ENCODE data around the gene POLDIP3.
A peak's percentile ranks its signal among the peaks of the same experiment; 100 is the strongest.

POLDIP3 gene
- total RNA-seq: 0.36 to 0.88 (median 0.67) reads per million in 4 experiments

DNA sequence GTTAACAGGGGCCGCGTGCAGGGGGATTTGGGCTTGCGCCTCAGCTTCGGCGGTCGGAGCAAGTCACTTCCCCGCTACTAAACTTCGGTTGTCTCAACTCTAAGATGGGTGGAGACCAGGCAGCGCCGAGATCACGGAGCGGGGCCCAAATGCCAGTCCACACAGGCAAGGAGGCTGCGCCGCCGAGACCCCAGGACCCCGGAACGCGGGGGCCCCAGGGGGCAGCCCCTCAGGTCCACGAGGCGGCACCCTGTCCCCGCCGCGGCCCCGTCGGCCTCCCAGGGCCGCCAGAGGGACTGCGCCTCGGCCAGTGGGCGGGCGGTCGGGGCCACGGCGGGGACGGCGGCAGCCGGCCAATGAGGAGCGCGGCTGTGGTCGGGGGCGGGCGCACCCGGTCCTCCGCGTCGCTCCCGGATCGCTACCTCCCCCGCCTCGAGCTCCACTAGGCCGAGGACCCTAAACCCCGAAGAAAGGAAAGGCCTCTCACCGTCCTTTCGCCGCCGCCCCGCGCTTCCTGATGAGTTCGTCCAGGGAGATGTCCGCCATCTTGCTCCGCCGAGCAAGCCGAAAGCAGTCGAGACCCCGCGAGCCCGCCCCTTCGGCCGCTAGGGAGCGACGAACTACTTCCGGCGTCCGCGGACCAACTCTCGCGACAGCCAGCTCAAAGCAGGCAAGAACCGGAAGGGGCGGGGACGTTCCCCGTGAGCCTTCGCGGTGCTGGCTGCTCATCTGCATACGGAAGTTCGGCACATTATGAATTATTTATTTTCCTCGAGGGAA is at the start of gene POLDIP3:
Gene POLDIP3, minus strand, starts transcription at position 572 of the 780 bp plus-strand sequence. Its CDS starts 26 bp downstream, at position 546.
- peak; percentile 97 for DNase-seq

- peak; percentile 76 for DNase-seq
These were observed 47.5 kb upstream of the POLDIP3 start for GRCh38 chr22:42661985-42662831.

GRCh38 chr22:42656578-42656977 is 41.9 kb upstream of the POLDIP3 start:
- no peak for DNase-seq

GRCh38 chr22:42655693-42656092 is 41.0 kb upstream of the POLDIP3 start:
- DNase-seq: no peak

DNA sequence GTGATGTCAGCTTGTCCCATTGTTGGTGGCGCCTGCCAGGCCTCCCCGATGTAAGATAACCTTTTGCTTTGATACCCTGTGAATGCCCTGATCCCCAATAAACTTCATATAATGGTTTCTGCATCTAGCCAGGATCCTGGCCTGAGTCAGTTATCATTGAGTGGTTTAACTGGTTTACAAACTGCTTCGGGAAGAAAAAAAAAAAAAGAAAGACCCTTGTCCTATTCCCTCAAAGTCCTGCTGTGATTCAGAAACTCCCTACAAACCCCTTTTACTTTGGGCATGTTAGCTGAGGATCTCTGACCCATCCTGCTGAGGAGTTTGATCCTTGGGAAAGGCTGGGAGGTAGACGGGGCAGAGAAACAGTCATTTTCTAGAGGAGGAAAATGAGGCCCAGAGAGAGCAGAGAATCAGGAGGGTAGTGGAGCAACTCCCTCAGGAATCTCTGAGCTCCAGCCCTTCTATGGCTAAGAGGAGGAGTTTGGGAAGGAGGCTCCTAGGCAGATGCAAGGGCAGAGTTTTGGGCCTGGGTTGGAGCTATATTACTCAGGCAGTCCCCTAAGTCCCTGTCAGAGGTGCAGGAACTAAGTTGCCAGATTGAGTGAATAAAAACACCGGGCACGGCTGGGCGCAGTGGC is 39.9 kb upstream of the POLDIP3 start:
- no peak for DNase-seq

DNA sequence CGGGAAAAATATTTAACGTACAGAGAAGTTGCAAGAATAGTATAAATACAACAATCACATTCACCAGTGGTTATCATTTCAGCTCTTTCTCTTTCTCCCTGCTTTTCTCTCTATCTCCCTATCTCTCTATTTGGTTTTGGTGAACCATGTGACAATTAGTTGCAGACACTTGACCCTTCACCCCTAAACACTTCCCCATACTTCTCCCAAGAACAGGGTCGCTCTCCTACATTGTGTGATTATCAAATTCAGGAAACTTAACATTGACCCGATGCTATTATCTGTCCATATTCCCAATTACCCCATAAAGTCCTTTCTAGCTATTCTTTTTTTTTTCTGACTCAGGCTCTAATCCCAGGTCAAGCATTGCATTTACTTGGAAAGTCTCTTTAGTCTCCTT is 39.3 kb upstream of the POLDIP3 start:
- DNase-seq: no peak

GRCh38 chr22:42651134-42651533 is 36.5 kb upstream of the POLDIP3 start:
- no peak for DNase-seq

DNA sequence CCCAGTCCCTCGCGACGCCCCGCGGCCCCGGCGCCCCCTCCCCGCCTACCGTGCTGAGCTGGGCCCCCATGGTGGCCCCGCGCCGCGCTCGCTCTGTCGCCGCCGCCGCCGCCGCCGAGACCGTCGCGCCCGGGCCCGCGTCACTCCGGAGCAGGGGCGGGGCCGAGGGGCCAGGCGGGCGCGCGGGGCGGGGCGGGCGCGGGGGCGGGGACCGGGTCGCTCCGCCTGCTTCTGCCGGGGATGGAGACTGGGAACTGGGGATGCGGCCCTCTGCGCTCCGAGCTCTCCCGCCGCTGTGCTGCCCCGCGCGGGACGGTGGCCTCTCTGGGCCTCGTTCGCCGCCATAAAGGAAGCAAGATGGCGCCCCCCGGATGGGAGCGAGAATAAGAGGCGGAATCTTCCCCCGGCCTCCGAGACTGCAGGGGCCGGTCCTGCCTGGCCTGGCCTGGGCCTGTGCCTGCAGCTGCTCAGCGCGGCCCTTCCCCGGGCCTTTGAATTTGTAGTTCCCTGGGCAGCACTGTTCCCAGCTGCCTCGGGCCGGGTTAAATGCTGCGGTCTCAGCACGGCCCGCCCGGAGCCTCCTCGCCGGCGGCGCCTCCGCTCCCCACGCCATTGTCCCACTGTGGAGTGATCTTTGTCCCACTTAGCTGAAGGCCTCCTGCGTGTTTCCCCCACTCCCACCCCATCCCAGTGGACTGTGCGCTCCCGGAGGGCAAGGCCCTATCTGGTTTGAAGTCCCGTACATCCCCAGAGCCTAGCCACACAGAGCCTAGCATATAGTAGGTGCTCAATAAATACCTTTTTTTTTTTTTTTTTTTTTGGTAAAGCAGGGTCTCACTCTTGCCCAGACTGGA is 34.8 kb upstream of the POLDIP3 start, which contains the start of gene CYB5R3:
Gene CYB5R3, minus strand, starts transcription at position 147 of the 854 bp plus-strand sequence. Its CDS starts 77 bp downstream, at position 70.
- peak; percentile 68 for DNase-seq

DNA sequence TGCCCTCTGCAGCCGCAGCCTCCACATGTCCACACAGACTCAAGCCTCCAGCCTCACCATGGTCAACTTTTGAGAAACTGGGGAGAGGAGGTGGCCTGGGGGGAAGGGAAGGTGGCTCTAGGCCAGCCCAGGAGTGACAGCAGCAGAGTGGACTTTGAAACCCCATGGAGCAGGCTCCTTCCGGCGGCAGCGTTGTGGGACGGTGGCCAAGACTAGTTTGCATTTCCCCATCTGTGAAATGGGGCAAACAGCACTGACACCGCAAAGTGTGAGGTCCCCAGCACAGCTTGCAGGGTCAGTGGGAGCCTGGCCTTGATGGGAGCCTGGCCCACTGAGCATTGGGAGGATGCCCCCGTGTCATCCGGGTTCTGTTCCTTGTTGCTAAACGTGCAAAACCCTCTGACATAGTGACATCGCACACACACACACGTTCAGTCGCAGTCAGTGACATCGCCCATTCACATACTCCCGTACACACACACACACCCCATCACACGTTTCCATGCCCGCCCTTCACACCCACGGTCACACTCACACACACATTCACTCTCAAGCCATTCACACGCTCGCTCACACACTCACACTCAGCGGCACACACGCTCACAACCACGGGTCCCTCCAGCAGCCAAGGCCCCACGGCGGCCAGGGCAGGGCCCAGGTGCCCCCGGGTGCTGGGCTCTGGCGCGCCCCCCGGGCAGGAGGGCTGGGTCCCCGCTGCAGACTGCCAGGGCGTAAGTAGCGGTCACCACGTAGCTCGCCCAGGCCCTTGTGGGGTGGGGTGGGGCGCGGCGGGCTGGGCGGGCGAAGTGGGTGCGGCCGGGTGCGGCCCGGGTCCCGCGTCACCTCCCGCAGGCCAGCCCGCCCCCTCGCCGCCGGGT is 33.9 kb upstream of the POLDIP3 start:
- peak; percentile 56 for DNase-seq

- DNase-seq: no peak
These were observed 33.3 kb upstream of the POLDIP3 start for GRCh38 chr22:42648017-42648367.

GRCh38 chr22:42646569-42647525 is 32.2 kb upstream of the POLDIP3 start:
- DNase-seq: no peak

GRCh38 chr22:42645938-42646568 is 31.4 kb upstream of the POLDIP3 start:
- no peak for DNase-seq

GRCh38 chr22:42645341-42645937 is 30.8 kb upstream of the POLDIP3 start:
- no peak for DNase-seq

DNA sequence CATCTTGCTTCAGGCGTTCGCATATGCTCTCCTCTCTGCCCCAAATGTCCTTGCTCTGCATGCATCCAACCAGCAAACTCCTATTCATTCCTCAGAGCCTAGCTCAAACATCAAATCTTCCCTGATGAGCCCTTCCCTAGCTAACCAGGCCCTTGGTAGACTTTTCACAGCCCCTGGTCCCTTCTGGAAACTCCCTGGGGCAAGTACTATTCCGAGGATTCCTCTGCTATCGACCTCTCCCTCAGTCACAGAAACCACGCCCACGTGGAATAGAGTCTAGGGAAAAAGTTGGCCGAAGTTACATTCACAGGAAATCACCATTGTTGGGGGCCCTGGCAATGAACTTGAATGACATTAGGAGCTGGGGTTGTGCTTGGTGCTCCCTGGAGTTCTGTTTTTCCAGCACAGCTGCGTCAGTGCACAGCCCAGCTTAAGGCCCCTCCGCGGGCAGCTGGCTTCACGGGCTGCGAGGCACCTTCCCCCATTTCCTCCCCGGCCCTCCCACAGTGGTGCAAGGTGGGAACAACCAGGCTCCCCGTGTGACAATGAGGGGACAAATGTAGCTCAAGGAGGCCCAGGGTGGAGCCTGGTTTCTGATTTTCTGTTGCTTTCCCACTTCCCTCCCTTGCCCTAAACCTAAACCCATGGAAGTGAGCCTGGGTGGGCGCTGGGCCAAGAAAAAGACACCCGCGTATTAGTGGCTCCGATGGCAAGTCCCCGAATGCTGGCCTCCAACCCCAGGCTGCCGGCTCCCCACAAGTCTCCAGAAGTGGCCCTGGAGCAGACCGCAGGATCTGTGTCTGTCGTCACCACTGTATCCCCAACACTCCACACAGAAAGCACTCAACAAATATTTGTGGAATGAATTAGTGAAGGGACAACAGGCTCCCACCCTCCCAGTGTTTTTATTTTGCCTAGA is 30.0 kb upstream of the POLDIP3 start:
- no peak for DNase-seq

DNA sequence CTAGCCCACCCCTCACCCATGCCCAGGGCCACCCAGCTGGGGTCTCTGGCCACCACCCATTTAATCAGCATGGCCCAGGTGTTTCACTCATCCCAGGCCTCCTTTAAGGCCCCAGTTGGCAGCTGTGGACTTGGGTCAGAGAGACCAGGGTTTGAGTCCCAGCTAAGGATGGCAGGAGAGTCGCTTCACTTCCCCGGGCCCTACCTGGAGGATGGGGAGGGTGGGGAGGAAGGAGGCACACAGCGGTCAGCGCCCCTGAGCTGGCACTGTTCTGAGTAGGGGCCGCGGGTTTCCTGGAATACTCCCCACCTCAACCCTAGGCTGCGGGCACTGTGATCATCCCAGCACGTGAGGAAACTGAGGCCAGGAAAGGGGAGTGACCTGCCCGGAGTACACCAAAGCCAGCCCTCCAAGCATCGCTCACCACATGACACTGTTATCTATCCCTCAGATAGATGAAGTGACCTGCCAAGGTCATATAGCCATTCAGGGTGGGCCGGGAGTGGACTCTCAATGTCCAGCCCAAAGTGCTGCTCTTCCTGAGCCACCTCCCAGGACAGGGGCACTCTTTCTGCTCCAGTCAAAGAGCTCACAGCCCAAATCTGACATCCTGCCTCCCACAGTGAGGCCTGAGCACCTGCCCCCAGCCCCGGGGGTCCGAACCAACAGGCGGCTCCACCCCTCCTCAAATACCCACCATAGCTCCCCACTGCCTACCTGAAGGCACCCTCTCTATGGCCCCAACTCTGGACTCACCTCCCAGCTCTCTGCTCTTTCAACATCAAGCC is 29.1 kb upstream of the POLDIP3 start:
- no peak for DNase-seq

DNA sequence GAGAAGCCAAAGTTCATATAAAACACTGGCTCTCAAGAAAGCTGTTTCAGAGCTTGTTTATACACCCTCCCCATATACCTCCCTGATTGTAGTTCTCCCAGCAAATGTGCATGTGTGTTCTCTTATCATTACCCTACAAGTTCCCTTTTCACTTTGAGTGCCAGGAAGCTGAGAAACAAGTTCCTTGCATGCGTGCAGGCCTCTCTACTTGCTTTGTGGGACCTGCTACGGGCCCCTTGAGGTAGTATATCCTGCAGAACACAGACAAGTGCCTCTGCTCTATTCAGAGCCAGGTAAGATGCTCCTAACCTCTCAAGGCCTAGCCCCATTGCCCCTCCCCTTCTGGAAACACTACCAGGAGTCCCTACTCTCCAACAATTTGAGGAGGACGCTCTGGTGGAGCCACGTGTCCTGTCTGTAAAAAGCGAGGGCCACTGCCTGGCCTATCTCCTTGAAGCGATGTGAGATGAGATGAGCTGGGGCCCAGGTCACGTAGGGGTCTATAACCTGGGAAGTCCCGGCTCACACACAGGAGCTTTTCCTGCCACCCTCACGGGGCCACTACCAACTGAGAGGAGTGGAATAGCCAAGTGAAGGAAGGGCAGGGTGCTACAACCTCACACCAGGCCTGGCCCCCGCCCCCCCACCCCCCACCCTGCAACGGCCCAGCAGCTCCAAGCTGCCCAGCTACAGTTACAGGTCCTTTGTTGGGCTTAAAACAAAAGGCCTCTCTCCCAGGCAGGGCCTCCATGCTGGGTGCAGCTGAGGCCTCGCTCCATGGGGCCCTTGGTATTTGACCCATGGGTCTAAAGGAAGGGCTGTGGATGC is 28.3 kb upstream of the POLDIP3 start:
- no peak for DNase-seq
